Measurements from ENCODE around the gene PREP.

DNA sequence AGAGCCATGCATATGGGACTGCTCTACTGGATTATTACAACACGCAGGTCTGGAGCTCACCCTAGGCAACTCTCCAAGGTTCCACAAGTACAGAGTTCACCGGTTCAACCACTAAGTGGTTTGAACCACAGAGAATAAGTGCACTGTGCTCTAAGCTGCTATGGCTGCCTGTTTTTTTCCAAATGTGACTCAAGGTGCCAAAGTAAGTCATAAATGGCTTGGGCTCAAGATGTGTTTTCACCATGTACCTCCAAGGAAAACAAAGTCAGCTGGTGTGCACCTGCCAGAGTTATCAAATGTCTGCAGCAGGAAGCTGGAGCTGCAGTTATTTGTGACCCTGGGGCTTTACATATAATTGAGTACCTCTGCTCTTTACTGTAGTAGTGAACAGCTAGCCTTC is 76.7 kb downstream of the PREP start:
- TF ChIP-seq, protein P1, sequence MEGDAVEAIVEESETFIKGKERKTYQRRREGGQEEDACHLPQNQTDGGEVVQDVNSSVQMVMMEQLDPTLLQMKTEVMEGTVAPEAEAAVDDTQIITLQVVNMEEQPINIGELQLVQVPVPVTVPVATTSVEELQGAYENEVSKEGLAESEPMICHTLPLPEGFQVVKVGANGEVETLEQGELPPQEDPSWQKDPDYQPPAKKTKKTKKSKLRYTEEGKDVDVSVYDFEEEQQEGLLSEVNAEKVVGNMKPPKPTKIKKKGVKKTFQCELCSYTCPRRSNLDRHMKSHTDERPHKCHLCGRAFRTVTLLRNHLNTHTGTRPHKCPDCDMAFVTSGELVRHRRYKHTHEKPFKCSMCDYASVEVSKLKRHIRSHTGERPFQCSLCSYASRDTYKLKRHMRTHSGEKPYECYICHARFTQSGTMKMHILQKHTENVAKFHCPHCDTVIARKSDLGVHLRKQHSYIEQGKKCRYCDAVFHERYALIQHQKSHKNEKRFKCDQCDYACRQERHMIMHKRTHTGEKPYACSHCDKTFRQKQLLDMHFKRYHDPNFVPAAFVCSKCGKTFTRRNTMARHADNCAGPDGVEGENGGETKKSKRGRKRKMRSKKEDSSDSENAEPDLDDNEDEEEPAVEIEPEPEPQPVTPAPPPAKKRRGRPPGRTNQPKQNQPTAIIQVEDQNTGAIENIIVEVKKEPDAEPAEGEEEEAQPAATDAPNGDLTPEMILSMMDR (IDR thresholded peaks at IDR 0.05; ENCODE audit: insufficient read depth, low read length), result no peak
- TF ChIP-seq POLR2AphosphoS5 (IDR thresholded peaks at IDR 0.05; ENCODE audit: low read depth) (no peak), GABPA (IDR thresholded peaks at IDR 0.05; ENCODE audit: low read depth) (no peak)
- TF ChIP-seq, protein P2, sequence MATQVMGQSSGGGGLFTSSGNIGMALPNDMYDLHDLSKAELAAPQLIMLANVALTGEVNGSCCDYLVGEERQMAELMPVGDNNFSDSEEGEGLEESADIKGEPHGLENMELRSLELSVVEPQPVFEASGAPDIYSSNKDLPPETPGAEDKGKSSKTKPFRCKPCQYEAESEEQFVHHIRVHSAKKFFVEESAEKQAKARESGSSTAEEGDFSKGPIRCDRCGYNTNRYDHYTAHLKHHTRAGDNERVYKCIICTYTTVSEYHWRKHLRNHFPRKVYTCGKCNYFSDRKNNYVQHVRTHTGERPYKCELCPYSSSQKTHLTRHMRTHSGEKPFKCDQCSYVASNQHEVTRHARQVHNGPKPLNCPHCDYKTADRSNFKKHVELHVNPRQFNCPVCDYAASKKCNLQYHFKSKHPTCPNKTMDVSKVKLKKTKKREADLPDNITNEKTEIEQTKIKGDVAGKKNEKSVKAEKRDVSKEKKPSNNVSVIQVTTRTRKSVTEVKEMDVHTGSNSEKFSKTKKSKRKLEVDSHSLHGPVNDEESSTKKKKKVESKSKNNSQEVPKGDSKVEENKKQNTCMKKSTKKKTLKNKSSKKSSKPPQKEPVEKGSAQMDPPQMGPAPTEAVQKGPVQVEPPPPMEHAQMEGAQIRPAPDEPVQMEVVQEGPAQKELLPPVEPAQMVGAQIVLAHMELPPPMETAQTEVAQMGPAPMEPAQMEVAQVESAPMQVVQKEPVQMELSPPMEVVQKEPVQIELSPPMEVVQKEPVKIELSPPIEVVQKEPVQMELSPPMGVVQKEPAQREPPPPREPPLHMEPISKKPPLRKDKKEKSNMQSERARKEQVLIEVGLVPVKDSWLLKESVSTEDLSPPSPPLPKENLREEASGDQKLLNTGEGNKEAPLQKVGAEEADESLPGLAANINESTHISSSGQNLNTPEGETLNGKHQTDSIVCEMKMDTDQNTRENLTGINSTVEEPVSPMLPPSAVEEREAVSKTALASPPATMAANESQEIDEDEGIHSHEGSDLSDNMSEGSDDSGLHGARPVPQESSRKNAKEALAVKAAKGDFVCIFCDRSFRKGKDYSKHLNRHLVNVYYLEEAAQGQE (IDR thresholded peaks at IDR 0.05; ENCODE audit: insufficient replicate concordance, low read depth), result no peak
